HG02840 (cell line): ENCODE results near the gene C5.
"Not testable (repeated sequence)": the region's sequence is repeated elsewhere in the genome, so short reads cannot be mapped to it uniquely, and the experiment has no call there.

ENCODE experiments used
- ATAC-seq: cut with Tn5 transposase; IDR thresholded peaks from one replicate; pipeline ENCODE4 v1.9.1; 2021; ENCODE audit warnings: mild to moderate bottlenecking, moderate library complexity, moderate number of reproducible peaks; ENCODE audit not compliant: unreplicated experiment, low FRiP score

The C5 gene

GRCh38 chr9:120983259-120983837, 66.7 kb downstream of the C5 start:
- peak; percentile 60 for ATAC-seq

- ATAC-seq, result no peak
Measured at GRCh38 chr9:120982836-120983235, 67.2 kb downstream of the C5 start.

DNA sequence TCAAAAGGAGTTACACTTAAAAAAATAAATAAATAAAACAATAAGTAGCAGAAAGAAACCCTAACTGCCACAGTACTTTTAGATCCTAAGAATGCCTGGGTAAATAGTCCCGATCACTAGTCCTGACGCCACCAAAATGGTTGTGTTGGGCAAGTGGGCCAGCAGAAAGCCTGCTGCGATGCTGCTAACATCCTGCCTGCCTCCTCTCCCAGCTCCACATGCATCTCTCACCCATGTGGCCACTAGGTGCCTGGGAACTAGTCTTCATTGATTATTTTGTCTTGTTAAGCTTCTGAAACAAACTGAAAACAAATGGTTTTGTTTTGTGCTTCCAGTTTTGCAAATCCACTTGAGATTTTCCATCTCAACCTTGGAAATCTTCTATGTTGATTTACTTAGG, 69.1 kb downstream of the C5 start:
- no peak for ATAC-seq

DNA sequence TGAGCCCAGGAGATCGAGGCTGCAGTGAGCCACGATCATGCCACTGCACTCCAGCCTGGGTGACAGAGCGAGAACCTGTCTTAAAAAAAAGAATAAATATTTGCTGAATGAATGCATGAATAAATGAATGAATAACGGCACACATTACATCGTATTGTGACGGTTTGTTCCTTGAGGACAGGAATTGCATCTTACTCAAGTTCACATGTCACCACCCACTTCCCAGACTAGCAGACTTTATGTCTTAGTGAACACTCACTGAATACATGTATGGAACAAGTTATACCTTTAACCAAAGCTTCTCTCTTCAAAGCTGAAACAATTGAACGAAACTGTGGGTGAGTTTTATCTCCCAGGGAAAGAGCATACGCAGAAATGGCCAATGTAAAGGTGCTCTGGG, 70.3 kb downstream of the C5 start:
- no peak for ATAC-seq

DNA sequence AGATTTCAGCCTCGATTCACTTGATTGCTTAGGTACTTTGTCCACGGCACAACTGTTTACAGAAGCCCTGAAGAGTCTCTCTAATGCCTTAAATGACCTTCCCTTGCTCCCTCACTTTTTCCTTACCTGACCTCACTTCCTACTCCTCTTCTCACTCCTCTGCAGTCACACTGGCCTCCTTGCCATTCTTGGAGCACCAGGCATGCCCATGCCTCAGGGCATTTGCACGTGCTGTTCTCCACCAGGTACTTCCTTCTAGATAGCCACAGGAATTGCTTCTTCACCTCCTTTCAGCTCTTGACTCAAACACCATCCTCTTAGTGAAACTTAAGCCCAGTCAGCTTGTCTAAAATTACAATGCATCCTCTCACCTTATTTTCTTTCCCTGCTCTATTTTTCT, 71.1 kb downstream of the C5 start:
- no peak for ATAC-seq

GRCh38 chr9:120977321-120977720, 72.8 kb downstream of the C5 start:
- ATAC-seq, result no peak

DNA sequence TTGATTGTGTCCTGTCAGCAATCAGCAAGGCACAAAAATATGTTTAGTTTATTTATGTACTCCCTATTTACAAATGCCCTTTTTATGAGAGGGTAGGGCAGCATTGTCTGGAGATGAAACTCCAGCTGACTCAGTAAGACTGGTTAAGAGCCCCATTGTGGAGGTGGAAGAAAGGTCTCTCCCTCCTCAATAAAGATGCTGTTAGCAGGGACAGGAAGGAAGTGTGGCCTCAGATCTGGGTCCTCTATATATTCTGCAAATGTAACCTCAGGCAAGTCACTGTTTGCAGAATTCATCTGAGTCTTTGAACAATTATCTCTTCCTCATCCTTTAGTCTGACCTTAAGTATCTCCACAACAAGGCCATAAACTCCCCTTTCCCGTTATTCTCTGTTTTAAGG, 75.2 kb downstream of the C5 start:
- no peak for ATAC-seq

DNA sequence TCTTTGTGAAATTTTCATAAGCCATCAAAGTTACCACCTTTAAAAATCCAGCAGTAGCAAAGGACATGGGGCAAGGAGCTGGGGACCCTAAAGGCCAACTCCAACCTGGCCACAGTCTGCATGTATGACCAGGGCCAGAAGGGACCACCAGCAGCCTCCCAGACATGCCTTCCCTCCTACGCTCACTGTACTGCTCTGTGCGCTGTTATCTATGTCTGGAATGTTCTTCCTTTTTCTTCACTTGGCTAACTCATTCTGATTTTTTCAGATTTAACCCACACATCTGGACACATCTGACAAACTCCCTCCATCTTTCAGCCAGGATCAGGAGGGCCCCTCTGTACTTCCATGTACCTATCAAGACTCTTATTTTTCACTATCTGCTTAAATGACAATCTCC, 75.9 kb downstream of the C5 start:
- ATAC-seq, result no peak

DNA sequence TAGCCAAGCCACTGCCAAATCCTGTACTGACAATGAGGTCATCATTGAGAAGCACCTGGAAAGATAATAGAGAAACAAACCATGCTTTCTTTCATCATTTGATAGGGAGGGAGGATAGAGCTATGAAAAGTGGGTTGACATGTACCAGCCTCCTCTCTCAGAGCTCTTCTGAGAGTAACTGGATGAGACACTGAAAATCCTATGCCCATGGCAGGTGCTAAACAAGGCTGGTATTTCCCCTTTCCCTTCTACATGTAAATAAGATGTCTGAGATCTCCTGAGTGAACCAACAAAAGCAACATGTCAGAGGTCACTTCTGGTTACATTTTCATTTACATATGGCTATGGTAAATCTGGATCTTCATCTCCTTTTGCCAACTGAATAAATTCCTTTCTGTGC, 78.1 kb downstream of the C5 start:
- ATAC-seq, result no peak

DNA sequence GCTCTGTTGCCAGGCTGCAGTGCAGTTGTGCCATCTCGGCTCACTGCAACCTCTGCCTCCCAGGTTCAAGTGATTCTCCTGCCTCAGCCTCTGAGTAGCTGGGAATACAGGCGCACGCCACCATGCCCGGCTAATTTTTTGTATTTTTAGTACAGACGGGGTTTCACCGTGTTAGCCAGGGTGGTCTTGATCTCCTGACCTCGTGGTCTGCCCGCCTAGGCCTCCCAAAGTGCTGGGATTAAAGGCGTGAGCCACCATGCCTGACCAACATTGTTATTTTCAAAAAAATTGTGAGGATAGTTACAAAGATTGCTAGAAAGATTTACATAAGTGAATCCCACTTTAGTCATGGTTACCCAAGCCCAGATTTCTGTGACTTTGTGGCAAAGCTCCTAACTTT, 78.6 kb downstream of the C5 start:
- ATAC-seq, result not testable (repeated sequence)

DNA sequence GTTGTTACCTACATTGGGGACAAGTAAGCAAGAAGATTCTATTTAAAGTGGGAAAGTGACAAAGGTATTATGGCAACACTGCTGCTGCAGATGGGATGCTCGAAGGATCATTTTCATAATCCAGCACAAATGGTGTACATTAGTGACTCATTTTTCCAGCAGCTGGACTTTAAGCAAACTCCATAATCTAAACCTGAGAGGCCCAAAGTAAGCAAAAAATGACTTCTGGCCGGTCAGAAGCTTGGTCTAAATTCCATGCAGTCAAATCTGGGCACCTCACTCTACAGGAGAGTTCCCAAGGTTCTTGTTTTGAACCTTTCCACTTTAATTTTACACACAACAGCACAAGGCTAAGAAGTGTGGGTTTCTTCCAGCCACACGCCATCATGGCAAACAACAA, 79.8 kb downstream of the C5 start:
- no peak for ATAC-seq

GRCh38 chr9:120966013-120966369, 84.1 kb downstream of the C5 start:
- no peak for ATAC-seq

GRCh38 chr9:120965344-120966012, 84.6 kb downstream of the C5 start:
- no peak for ATAC-seq

DNA sequence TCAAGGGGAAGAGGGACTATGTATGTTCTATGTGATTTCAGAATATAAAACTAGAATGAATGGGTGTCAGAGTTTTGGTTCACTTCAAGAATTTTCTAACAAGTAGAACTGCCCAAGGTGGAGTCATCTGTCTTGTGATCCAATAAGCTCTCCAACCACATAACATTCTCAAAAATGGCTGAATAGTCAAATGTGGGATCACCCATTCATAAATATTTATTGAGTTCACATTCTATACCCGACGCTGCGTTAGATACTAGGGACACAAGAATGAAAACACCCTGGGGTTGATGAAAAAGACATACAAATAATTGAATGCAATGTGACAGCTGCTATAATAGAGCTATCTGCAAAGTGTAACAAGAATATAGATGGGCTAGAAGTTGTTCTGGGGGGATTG, 88.1 kb downstream of the C5 start:
- ATAC-seq, result no peak

DNA sequence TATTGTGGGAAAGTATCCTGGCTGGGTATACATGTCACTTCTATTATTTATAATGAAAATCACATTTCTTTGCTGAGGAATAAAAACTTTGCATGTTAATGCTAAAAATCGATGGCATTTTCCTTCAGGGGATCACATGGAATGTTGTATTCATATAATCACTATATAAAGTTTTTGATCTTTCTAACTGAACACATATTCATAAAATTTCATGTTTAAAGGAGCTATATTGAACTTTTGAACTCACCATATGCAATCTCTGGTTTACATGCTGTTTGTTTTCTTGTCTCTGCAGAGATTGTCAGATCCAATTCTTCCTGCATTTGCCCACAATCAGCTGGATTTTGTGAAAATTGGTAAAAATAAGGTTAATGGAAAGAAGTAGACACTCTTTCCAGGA, 90.1 kb downstream of the C5 start:
- no peak for ATAC-seq

GRCh38 chr9:120956862-120957261, 93.2 kb downstream of the C5 start:
- no peak for ATAC-seq

GRCh38 chr9:120951960-120952618, 98.0 kb downstream of the C5 start:
- ATAC-seq, result no peak

- ATAC-seq, result no peak
Measured at GRCh38 chr9:120950421-120951388, 99.4 kb downstream of the C5 start.

- no peak for ATAC-seq
Measured at GRCh38 chr9:120949290-120949689, 100.8 kb downstream of the C5 start.

DNA sequence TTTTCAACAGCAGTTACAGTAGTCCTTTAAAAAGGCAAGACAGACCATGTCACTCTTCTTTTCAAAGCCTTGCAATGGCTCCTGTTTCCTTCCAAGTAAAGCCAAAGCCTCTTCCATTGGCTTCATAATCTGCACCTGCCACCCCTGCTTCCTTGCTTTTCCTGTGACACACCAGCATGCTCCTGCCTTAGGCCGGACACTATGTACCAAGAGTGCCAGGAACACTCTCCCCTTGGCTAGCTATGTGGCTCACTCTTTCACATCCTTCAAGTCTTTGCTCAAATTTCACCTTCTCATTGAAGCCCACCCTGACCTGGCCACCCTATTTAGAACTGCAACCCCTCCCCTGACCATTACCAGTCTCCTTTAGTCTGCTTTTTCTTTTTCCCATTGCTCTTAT, 101.3 kb downstream of the C5 start:
- ATAC-seq, result no peak

DNA sequence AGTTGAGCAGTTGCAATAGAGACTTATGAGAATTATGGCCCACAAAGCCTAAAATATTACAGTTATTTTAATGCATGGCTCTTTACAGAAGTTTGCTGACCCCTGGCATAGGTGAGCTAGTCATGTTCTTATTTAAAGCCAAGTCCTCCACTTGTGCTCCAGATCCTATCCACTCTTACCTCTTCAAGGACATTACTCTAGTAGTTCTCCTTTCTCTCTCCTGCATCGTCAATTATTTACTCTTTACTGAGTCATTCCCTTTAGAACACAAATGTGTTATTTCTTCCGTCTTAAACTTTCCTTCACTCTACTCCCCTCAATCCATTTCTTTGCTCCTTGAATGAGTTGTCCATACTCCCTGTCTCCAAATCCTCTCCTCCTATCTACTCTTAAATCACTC, 102.9 kb downstream of the C5 start:
- no peak for ATAC-seq
